Measurements from ENCODE around the gene TUBA1A.
"Not testable (repeated sequence)": the region's sequence is repeated elsewhere in the genome, so short reads cannot be mapped to it uniquely, and the experiment has no call there.

The TUBA1A gene

DNA sequence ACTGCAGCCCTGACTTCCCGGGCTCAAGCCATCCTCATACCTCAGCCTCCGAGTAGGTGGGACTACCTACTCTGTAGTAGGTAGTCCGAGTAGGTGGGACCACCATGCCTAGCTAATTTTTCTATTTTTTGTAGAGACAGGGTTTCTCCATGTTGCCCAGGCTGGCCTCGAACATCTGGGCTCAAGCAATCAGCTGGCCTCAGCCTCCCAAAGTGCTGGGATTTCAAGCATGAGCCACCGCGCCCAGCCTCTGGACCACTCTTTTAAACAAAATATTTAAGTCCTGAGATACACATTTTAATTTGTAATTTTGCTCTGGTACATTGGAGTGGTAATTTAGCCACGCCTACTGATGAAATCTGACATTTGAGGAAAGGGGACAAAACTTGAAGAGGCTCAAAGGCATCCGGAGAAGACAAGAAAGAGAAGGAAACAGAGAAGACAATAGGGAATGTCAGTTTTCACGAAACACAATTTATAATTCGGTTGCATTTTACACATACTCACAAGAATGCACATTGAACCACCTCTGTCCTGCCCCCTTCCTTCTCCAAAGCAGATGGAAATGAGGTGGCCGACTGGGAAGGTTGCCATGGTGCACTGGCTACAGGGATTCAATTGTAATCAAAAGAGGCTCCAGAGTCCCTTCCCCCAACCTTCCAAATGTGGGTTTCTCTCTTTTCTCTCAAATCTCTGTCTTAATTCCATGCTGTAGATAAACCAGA lies 9.7 kb upstream of the TUBA1A start:
- TF ChIP-seq, protein P1, sequence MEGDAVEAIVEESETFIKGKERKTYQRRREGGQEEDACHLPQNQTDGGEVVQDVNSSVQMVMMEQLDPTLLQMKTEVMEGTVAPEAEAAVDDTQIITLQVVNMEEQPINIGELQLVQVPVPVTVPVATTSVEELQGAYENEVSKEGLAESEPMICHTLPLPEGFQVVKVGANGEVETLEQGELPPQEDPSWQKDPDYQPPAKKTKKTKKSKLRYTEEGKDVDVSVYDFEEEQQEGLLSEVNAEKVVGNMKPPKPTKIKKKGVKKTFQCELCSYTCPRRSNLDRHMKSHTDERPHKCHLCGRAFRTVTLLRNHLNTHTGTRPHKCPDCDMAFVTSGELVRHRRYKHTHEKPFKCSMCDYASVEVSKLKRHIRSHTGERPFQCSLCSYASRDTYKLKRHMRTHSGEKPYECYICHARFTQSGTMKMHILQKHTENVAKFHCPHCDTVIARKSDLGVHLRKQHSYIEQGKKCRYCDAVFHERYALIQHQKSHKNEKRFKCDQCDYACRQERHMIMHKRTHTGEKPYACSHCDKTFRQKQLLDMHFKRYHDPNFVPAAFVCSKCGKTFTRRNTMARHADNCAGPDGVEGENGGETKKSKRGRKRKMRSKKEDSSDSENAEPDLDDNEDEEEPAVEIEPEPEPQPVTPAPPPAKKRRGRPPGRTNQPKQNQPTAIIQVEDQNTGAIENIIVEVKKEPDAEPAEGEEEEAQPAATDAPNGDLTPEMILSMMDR (conservative IDR thresholded peaks at IDR 0.05): no peak
- H3K27ac ChIP-seq: no peak overlapping the region

DNA sequence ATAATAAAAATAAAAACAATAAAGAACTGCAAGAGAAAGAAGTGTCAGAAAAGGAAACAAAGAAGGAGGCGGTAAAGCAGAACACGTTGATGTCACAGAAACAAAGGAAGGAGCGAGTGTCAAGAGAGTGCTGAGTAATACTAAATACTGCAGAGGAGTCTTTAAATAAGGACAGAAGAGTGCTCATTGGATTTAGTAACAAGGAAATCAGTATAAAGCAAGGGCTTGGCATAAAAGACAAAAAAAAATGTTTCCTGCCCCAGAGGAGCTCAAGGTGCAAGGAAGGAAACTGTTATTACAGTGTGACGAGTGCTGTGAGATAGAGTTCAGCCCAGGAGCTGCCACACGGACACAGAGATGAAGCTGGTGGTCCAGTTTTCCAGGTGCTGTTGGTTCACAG lies 8.4 kb upstream of the TUBA1A start:
- no peak overlapping the region for H3K27ac ChIP-seq
- TF ChIP-seq, protein P1 (conservative IDR thresholded peaks at IDR 0.05): no peak

- no peak overlapping the region for H3K27ac ChIP-seq
- TF ChIP-seq, protein P1 (conservative IDR thresholded peaks at IDR 0.05): no peak
These were observed 6.9 kb upstream of the TUBA1A start for GRCh38 chr12:49195736-49196135.

DNA sequence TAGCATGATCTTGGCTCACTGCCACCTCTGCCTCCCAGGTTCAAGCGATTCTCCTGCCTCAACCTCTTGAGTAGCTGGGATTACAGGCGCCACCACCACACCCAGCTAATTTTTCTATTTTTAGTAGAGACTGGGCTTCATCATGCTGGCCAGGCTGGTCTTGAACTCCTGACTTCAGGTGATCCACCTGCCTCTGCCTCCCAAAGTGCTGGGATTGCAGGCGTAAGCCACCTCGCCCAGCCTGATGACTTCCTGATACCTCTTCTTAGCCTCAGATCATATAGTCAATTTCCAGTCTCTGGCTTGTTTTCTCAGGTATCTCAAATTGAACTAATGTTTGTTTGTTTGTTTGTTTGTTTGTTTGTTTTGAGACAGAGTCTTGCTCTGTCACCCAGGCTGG lies 4.9 kb upstream of the TUBA1A start:
- H3K27ac ChIP-seq: not testable (repeated sequence)

DNA sequence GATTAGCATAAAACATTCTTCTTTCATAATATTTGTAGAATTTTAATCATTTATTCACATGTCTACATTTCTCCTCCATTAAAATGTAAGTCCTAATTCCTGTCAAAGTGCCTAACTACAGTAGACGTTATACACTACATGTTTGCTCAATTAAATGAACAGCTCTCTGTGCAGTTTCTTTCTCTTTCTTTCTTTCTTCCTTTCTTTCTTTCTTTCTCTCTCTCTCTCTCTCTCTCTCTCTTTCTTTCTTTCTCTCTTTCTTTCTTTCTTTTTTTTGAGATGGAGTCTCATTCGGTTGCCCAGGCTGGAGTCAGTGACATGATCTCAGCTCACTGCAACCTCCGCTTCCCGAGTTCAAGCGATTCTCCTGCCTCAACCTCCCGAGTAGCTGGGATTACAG lies 2.6 kb upstream of the TUBA1A start:
- H3K27ac ChIP-seq: not testable (repeated sequence)

DNA sequence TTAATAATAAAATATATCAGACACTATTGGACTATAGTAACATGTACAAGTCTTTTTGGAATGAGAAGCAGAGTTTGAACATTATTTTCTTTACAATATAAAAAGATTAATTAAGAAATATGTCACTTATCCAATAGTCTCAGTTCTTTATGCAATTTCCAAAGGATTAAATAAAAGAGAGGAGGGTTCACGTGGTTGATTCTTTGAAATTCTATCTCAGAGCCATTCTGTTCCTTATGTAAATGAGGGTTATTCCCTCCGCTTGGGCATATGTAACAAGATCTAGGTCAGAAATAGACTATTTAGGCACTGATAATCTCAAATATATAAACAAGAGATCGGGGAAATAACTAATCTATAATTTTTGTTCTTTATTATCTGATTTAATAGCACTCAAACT lies 2.1 kb upstream of the TUBA1A start:
- no peak overlapping the region for H3K27ac ChIP-seq
- TF ChIP-seq, protein P1 (conservative IDR thresholded peaks at IDR 0.05): no peak

GRCh38 chr12:49189731-49190716 lies 1.1 kb upstream of the TUBA1A start:
- TF ChIP-seq, protein P1 (conservative IDR thresholded peaks at IDR 0.05): no peak
- H3K27ac ChIP-seq: peak overlapping the region; percentile 91

DNA sequence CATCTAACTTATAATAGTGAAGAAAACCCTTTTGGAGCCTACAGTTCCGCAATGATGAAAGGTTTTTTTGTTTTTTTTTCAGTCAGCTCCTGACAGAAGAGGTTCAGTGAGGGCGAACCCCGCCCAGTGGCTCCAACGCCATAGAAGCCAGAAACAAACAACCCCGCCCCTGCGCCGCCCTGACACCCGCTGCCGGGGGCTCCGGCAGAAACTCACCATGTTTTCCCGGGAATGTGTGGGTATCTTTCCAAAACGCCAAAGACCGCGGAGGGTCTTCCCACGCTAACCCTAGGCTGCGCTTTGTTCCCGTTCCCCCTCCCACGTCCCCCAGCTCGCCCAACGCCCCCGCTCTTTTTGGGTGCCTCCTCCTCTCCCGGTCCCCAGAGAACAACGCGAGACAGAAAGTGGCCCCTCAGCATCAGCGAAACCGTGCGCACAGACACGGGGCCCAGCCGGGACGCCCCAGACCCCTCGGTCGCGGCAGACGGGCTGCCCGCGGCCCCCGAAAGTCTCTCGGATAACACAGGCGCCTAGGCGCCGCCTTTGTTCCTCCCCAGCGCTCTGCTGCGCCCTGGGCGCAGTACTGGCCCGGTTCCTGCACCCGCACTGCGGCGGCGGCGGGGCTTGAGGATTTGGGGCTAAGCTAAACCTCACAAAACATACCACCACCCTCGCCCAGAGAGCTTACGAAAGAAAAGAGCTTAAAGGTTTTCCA lies 522 bp downstream of the TUBA1A start:
- peak overlapping the region; percentile 91 for H3K27ac ChIP-seq
- TF ChIP-seq, protein P1 (conservative IDR thresholded peaks at IDR 0.05): no peak

Data from VCaP (cell line).